HL-60 (cell line): Measurements from ENCODE around the gene AMFR.

Experiments used
- CTCF ChIP-seq: IDR thresholded peaks from one replicate; pipeline ENCODE4 v1.5.1; 2011; ENCODE audit warnings: low read length, control low read depth, inconsistent platforms; ENCODE audit not compliant: insufficient read depth
- GABPA ChIP-seq: IDR thresholded peaks from 2 replicates; pipeline ENCODE4 v1.6.1; 2012; ENCODE audit warnings: low read depth
- POLR2AphosphoS5 ChIP-seq: IDR thresholded peaks from 2 replicates; pipeline ENCODE4 v1.6.1; 2012; ENCODE audit warnings: low read depth

GRCh38 chr16:56348168-56349085, 76.9 kb downstream of the AMFR start:
- no peak for TF ChIP-seq CTCF
- no peak for TF ChIP-seq POLR2AphosphoS5
- TF ChIP-seq GABPA, result no peak
